A549 (cell line): Measurements from ENCODE around the gene ABCF2. TPM values are rescaled to one million over a fixed set of nuclear protein-coding genes. Genes with fewer than 3 reads are reported as not detected.
A peak's percentile ranks its signal among the peaks of the same experiment; 100 is the strongest.

Experiments used
- ATAC-seq, 2 experiments: fragments of 200-7000 bp in 1 of 2; fragments of >200 bp in 1 of 2; cut with Nextera tagmentation in 1 of 2; cut with Tn5 transposase in 1 of 2; 3 replicates each; pipeline versions ENCODE4 v1.8.0 to v1.9.1; 2018 to 2020; ENCODE audit warnings: mild to moderate bottlenecking in 1 of 2, moderate library complexity in 1 of 2
- CTCF ChIA-PET: fragments of 300-600 bp; sonication (Branson Sonifier 250); formaldehyde crosslinking; extraction: SDS; loops from one replicate; lab custom pipeline; 2021; ENCODE audit warnings: antibody characterized with exemption, inconsistent platforms; lab: Yijun Ruan, JAX
- POLR2A ChIA-PET: fragments of 350-600 bp; formaldehyde crosslinking; extraction: SDS; loops from one replicate; lab custom pipeline; 2021; ENCODE audit warnings: antibody characterized with exemption, inconsistent platforms; lab: Yijun Ruan, JAX
- DNase-seq, 2 experiments: peaks; one replicate each; pipeline versions ENCODE4 v3.0.0 to v3.0.0-alpha.2; 2011 to 2016; ENCODE audit warnings: low read depth in 1 of 2, low spot score in 1 of 2
- FAIRE-seq: peaks from 2 replicates; lab custom pipeline; 2011; peaks lifted over from hg19 to GRCh38; lab: Jason Lieb, UNC
- H3K27ac ChIP-seq, 2 experiments: fragments of >200 bp; sonication (Bioruptor Twin); formaldehyde crosslinking; 3 replicates each; pipeline ENCODE4 v1.5.1; 2016 to 2017
- H3K4me1 ChIP-seq: fragments of >200 bp; sonication (Bioruptor Twin); formaldehyde crosslinking; 3 replicates; pipeline ENCODE4 v1.6.1; 2016
- H3K4me2 ChIP-seq: fragments of >200 bp; sonication (Bioruptor Twin); formaldehyde crosslinking; 3 replicates; pipeline ENCODE4 v1.6.1; 2016
- H3K4me3 ChIP-seq: fragments of >200 bp; sonication (Bioruptor Twin); formaldehyde crosslinking; 3 replicates; pipeline ENCODE4 v1.5.1; 2016
- H3K9me3 ChIP-seq: fragments of >200 bp; sonication (Bioruptor Twin); formaldehyde crosslinking; 3 replicates; pipeline ENCODE4 v1.6.1; 2016
- CBX8 ChIP-seq: fragments of 200-600 bp; sonication (generic); IDR thresholded peaks from 2 replicates; pipeline ENCODE4 v1.6.1; 2016
- CEBPB ChIP-seq, 2 experiments: fragments of >200 bp in 1 of 2; sonication (Bioruptor Twin) in 1 of 2; formaldehyde crosslinking in 1 of 2; IDR thresholded peaks; 2 replicates each; pipeline ENCODE4 v1.6.1; 2012 to 2016
- EHF ChIP-seq: fragments of 250-450 bp; sonication (Bioruptor Pico); IDR thresholded peaks from 2 replicates; pipeline ENCODE4 v1.5.0; 2020; ENCODE audit warnings: mild to moderate bottlenecking
- EHMT2 ChIP-seq: fragments of 200-600 bp; sonication (generic); IDR thresholded peaks from 2 replicates; pipeline ENCODE4 v1.6.1; 2016; ENCODE audit warnings: antibody characterized with exemption, low read depth, mild to moderate bottlenecking, moderate library complexity
- GATA3 ChIP-seq: IDR thresholded peaks from 2 replicates; pipeline ENCODE4 v1.6.1; 2012; ENCODE audit warnings: borderline replicate concordance
- HOXA7 ChIP-seq: fragments of 250-450 bp; sonication (Bioruptor Pico); IDR thresholded peaks from 2 replicates; pipeline ENCODE4 v1.5.0; 2020; ENCODE audit warnings: mild to moderate bottlenecking, moderate library complexity
- JUN ChIP-seq, 2 experiments: fragments of >200 bp; sonication (Bioruptor Twin); formaldehyde crosslinking; IDR thresholded peaks; 2 replicates in 1 of 2; 3 replicates in 1 of 2; pipeline ENCODE4 v1.6.1; 2016 to 2017
- KDM5A ChIP-seq: fragments of 200-600 bp; sonication (generic); IDR thresholded peaks from 2 replicates; pipeline ENCODE4 v1.6.1; 2016; ENCODE audit warnings: antibody characterized with exemption, mild to moderate bottlenecking
- MAFK ChIP-seq: fragments of 450-650 bp; IDR thresholded peaks from 2 replicates; pipeline ENCODE4 v1.6.1; 2014; ENCODE audit not compliant: partially characterized antibody
- MYC ChIP-seq: IDR thresholded peaks from 2 replicates; pipeline ENCODE4 v1.6.1; 2012; ENCODE audit warnings: mild to moderate bottlenecking, inconsistent platforms, low read length, improper control_type of control experiment, borderline replicate concordance
- POLR2A ChIP-seq: IDR thresholded peaks from 2 replicates; pipeline ENCODE4 v1.6.1; 2012; ENCODE audit warnings: mild to moderate bottlenecking, low read length
- RNF2 ChIP-seq: fragments of 200-600 bp; sonication (generic); IDR thresholded peaks from 2 replicates; pipeline ENCODE4 v1.6.1; 2016; ENCODE audit warnings: low read depth, mild to moderate bottlenecking, antibody characterized with exemption, moderate library complexity, borderline replicate concordance
- ZFP36 ChIP-seq: fragments of 450-650 bp; IDR thresholded peaks from 2 replicates; pipeline ENCODE4 v1.6.1; 2014; ENCODE audit warnings: borderline replicate concordance; ENCODE audit not compliant: partially characterized antibody
- ZNF302 ChIP-seq: fragments of 250-450 bp; sonication (Bioruptor Pico); IDR thresholded peaks from 2 replicates; pipeline ENCODE4 v1.9.0; 2021; ENCODE audit warnings: inconsistent platforms, mild to moderate bottlenecking, moderate library complexity
- ZSCAN20 ChIP-seq: fragments of 250-450 bp; sonication (Bioruptor Pico); IDR thresholded peaks from 2 replicates; pipeline ENCODE4 v1.8.0; 2022; ENCODE audit warnings: mild to moderate bottlenecking, moderate library complexity
- WGBS: methylation state at CpG from one replicate; pipeline ENCODE4 v1.1.6; 2017; ENCODE audit errors: missing lambda C conversion rate; 5-methylcytosine and 5-hydroxymethylcytosine counted together
- polyA plus RNA-seq, 4 experiments: library from polyadenylated mRNA; depleted of rRNA in 3 of 4; stranded (reverse); fragments of >200 nt; fragmentation: RNase III in 1 of 4; extraction: RNeasy Plus Mini Kit Qiagen cat#74134 plus additional on column Dnase treatment in 1 of 4; gene quantifications; 2 replicates in 3 of 4; 3 replicates in 1 of 4; pipeline ENCODE4 v1.2.3, GENCODE V29; 2011 to 2017
- TF ChIP-seq, protein P1 (sequence below): fragments of 250-450 bp; sonication (Bioruptor Pico); IDR thresholded peaks from 2 replicates; pipeline ENCODE4 v1.5.0; 2020; ENCODE audit warnings: low read depth, mild to moderate bottlenecking, moderate library complexity
- TF ChIP-seq, protein P2 (sequence below): IDR thresholded peaks from 2 replicates; pipeline ENCODE4 v1.6.1; 2012
- TF ChIP-seq, protein P3 (sequence below): fragments of 250-450 bp; sonication (Bioruptor Pico); IDR thresholded peaks from 2 replicates; pipeline ENCODE4 v1.5.0; 2021; ENCODE audit warnings: mild to moderate bottlenecking, moderate library complexity, borderline replicate concordance
- TF ChIP-seq, protein P4 (sequence below): fragments of >200 bp; sonication (Bioruptor Twin); formaldehyde crosslinking; IDR thresholded peaks from 3 replicates; pipeline ENCODE4 v1.6.1; 2016
- TF ChIP-seq, protein P5 (sequence below): IDR thresholded peaks from 2 replicates; pipeline ENCODE4 v1.6.1; 2012

ABCF2 gene
- polyA plus RNA-seq, 2 of the 4 experiments (the other 2 are of a cell fraction) = 47.8 to 70.9 TPM

DNA sequence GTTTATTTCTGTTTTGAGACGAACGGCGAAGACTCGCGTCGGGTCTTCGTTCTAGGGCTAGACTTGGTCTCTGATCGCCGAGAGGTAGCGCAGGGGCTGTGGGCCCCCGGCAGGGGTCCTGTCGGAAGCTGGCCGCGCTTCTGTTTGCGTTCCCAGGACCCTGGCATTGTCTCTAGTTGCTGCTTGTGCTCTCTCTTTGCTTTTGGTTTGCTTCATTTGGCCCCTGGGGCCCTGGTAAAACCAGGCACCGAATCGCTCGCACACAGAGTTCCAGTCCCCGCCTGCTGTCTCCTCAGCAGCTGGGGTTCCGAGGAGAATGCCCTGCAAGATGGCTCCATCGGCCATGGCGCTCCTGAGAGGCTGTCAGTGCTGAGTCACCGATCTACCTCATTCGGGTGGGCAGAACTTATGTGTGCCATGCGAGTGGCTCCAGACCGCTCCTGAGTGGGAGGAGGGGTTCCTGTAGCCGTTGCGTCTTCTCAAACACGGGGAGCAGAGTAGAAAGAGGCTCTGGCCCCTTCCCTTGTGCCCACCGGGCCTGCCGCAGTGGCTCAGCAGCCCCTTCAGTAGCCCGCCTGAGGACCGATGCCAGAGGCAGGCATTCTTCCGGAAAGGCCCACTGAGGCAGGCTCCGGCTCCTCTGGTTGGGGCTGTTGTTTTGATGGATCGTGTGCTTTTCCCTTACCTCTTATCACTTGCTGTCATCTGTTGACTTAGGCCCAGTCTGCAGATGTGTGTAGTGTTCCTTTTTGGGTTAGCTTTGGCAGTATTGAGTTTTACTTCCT is 6.1 kb upstream of the ABCF2 start:
- ATAC-seq = peak; percentile 58 to 81
- Histone ChIP-seq H3K27ac (peak overlapping the region; percentile 86 to 96), H3K4me3 (peak overlapping the region; percentile 78), H3K9me3 (no peaks in the 10 kb centered on the region), H3K4me2 (peak overlapping the region; percentile 91), H3K4me1 (peaks cover 23% of the 10 kb centered on the region)
- peak; percentile 56 to 72 for DNase-seq
- WGBS = 25% methylated on average over 24 of the region's 36 CpGs
- no peak for FAIRE-seq
- POLR2A ChIA-PET = interaction anchor here (0.9 to 1.7 kb wide), 6 partner anchors 9 to 109 kb away, joined by 3 to 9 read pairs (median 4); no protein-coding TSS in a partner anchor
- TF ChIP-seq ZFP36 (no peak), JUN (IDR thresholded peaks at IDR 0.05) (no peak), MAFK (peak; percentile 38), EHF (CRISPR knock-in tag) (no peak)
- CTCF ChIA-PET = interaction anchor here (0.6 to 6.5 kb wide), 5 partner anchors 12 to 122 kb away, joined by 3 to 69 read pairs (median 5); no protein-coding TSS in a partner anchor

DNA sequence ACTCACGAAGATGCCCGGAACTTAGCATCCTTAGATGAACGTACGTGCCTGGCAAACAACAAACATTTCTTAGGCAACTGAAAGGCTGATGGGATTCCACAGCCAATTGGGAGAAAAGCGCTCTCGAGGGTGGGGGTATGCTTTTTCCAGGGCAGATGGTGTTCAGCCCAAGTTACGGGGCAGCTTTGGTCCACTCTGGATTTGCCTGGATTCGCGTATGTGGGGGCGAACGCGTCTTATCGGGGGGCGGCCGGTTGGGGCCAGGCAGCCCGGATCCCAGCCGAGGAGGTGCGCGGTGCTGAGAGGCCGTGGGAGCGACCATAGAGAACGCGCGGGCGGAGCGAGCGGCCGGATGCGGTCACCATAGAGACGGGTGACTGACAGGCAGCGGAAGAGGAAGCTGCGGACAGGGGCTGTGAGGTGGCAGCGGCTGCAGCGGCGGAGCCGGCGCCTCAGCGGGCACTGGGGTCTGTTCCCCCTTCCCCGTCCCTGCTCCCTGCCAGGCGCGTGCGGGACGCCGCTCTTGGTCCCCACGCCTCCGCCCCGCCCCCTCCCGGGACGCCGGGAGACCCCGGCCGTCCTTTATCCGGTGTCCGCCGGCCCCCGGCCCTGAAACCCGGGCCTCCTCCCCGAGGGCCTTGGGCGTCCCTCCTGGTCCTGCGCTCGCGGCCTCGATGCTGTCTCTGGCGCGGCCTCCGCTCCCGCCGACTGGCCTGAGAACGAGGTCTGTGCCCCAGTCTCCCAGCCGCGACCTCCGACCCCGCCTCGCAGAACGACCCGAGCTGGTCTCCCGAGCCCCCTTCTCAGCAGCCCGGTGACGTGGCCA is 5.3 kb upstream of the ABCF2 start, which contains the start of gene CHPF2:
Gene CHPF2 (plus strand): TSS at position 393 of the 826 bp plus-strand sequence. CDS start 1,529 bp downstream, outside the sequence.
- TF ChIP-seq ZNF302 (CRISPR knock-in tag) (no peak), EHMT2 (no peak), HOXA7 (CRISPR knock-in tag) (no peak), ZSCAN20 (no peak), CEBPB (IDR thresholded peaks at IDR 0.05) (no peak), KDM5A (peak; percentile 7; the same call in 1 of the 2 replicates), RNF2 (no peak), MYC (no peak), JUN (IDR thresholded peaks at IDR 0.05) (peak in 1 of 2 experiments; percentile 80; a peak in 3 of 5 replicates), GATA3 (peak; percentile 14; the same call in 1 of the 2 replicates), POLR2A (peak; percentile 85), CBX8 (no peak)
- TF ChIP-seq, protein P1, sequence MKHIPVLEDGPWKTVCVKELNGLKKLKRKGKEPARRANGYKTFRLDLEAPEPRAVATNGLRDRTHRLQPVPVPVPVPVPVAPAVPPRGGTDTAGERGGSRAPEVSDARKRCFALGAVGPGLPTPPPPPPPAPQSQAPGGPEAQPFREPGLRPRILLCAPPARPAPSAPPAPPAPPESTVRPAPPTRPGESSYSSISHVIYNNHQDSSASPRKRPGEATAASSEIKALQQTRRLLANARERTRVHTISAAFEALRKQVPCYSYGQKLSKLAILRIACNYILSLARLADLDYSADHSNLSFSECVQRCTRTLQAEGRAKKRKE (CRISPR knock-in tag) = no peak
- TF ChIP-seq, protein P2, sequence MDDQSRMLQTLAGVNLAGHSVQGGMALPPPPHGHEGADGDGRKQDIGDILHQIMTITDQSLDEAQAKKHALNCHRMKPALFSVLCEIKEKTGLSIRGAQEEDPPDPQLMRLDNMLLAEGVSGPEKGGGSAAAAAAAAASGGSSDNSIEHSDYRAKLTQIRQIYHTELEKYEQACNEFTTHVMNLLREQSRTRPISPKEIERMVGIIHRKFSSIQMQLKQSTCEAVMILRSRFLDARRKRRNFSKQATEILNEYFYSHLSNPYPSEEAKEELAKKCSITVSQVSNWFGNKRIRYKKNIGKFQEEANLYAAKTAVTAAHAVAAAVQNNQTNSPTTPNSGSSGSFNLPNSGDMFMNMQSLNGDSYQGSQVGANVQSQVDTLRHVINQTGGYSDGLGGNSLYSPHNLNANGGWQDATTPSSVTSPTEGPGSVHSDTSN = peak; percentile 98
- TF ChIP-seq, protein P3, sequence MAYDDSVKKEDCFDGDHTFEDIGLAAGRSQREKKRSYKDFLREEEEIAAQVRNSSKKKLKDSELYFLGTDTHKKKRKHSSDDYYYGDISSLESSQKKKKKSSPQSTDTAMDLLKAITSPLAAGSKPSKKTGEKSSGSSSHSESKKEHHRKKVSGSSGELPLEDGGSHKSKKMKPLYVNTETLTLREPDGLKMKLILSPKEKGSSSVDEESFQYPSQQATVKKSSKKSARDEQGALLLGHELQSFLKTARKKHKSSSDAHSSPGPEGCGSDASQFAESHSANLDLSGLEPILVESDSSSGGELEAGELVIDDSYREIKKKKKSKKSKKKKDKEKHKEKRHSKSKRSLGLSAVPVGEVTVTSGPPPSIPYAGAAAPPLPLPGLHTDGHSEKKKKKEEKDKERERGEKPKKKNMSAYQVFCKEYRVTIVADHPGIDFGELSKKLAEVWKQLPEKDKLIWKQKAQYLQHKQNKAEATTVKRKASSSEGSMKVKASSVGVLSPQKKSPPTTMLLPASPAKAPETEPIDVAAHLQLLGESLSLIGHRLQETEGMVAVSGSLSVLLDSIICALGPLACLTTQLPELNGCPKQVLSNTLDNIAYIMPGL (CRISPR knock-in tag) = no peak
- TF ChIP-seq, protein P4, sequence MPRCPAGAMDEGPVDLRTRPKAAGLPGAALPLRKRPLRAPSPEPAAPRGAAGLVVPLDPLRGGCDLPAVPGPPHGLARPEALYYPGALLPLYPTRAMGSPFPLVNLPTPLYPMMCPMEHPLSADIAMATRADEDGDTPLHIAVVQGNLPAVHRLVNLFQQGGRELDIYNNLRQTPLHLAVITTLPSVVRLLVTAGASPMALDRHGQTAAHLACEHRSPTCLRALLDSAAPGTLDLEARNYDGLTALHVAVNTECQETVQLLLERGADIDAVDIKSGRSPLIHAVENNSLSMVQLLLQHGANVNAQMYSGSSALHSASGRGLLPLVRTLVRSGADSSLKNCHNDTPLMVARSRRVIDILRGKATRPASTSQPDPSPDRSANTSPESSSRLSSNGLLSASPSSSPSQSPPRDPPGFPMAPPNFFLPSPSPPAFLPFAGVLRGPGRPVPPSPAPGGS = peak; percentile 79; the same call in 2 of the 3 replicates
- TF ChIP-seq, protein P5, sequence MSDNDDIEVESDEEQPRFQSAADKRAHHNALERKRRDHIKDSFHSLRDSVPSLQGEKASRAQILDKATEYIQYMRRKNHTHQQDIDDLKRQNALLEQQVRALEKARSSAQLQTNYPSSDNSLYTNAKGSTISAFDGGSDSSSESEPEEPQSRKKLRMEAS = peak; percentile 70
- POLR2A ChIA-PET = interaction anchor here (0.9 to 1.7 kb wide), 6 partner anchors 9 to 108 kb away, joined by 3 to 9 read pairs (median 4); no protein-coding TSS in a partner anchor
- H3K27ac ChIP-seq = peak within 1 kb of the TSS; percentile 86 to 96
- CTCF ChIA-PET = interaction anchor here (0.6 to 6.5 kb wide), 4 partner anchors 11 to 121 kb away, joined by 3 to 69 read pairs (median 4); no protein-coding TSS in a partner anchor
- WGBS = 0% methylated on average over 41 of the region's 79 CpGs
- H3K4me1 ChIP-seq = peaks cover 26% of the 10 kb centered on the region
- H3K9me3 ChIP-seq = no peaks in the 10 kb centered on the region
- FAIRE-seq (no peak), DNase-seq (peak; percentile 83 to 98), ATAC-seq (peak; percentile 96 to 99)
- H3K4me2 ChIP-seq = peak within 1 kb of the TSS; percentile 91
- H3K4me3 ChIP-seq = peak within 1 kb of the TSS; percentile 78
